Ectodermal cell (in vitro differentiated cells): ENCODE measurements around the gene GALM. TPM values are rescaled to one million over a fixed set of nuclear protein-coding genes. Genes with fewer than 3 reads are reported as not detected.
A peak's percentile ranks its signal among the peaks of the same experiment; 100 is the strongest.

Experiments
- H3K27ac ChIP-seq: 2 replicates; pipeline ENCODE4 v1.7.0; 2013; ENCODE audit warnings: mild to moderate bottlenecking, low read depth, low read length; ENCODE audit not compliant: insufficient read depth, poor library complexity, severe bottlenecking
- H3K27me3 ChIP-seq: 2 replicates; pipeline ENCODE4 v1.7.0; 2013; ENCODE audit warnings: mild to moderate bottlenecking, low read length; ENCODE audit not compliant: insufficient read depth, control insufficient read depth, poor library complexity, severe bottlenecking
- H3K36me3 ChIP-seq: one replicate; pipeline ENCODE4 v1.7.0; 2013; ENCODE audit warnings: low read length; ENCODE audit not compliant: control insufficient read depth, insufficient read depth
- H3K4me1 ChIP-seq: one replicate; pipeline ENCODE4 v1.7.0; 2013; ENCODE audit warnings: low read length; ENCODE audit not compliant: control insufficient read depth, insufficient read depth
- H3K4me3 ChIP-seq: 2 replicates; pipeline ENCODE4 v1.7.0; 2013; ENCODE audit warnings: low read depth, low read length, control low read depth; ENCODE audit not compliant: insufficient read depth
- H3K9me3 ChIP-seq: 2 replicates; pipeline ENCODE4 v1.7.0; 2013; ENCODE audit warnings: mild to moderate bottlenecking, low read length, moderate library complexity; ENCODE audit not compliant: control insufficient read depth
- WGBS, 2 experiments: methylation state at CpG; one replicate each; pipeline ENCODE4 v1.1.7; 2013; ENCODE audit warnings: missing lambda C conversion rate in 2 of 2; 5-methylcytosine and 5-hydroxymethylcytosine counted together
- polyA plus RNA-seq, 4 experiments: library from polyadenylated mRNA; stranded (reverse); fragments of 50-300 nt; gene quantifications; one replicate each; pipeline ENCODE4 v1.2.3, GENCODE V29; 2013

GALM gene
- polyA plus RNA-seq (2013, experiment 1 of 4), result 9.2 TPM
- polyA plus RNA-seq (2013, experiment 2 of 4), result 9.9 TPM
- polyA plus RNA-seq (2013, experiment 3 of 4), result 7.8 TPM
- polyA plus RNA-seq (2013, experiment 4 of 4), result 9.0 TPM

DNA sequence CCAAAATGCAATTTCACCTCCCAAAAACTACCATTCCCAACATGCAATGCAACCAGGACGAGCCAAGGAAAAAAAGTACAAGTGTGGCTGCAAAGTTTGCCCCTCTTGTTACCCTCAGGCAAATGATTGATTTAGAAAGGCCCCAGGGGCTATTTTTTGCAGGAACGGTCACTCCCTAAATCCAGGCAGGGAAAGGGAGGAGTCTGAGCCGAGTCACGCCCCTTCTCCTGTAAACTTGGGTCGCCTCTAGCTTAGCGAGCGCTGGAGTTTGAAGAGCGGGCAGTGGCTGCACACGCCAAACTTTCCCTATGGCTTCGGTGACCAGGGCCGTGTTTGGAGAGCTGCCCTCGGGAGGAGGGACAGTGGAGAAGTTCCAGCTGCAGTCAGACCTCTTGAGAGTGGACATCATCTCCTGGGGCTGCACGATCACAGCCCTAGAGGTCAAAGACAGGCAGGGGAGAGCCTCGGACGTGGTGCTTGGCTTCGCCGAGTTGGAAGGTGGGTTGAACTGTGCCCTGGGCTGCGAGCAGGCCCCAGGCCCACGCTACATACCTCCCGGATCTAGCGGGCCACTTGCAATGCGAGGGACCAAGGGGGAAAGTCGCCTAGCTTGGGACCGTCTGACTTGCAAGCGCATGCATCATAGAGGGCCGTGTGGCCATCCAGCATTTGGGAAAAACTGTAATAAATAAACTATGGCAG, at the start of gene GALM:
Gene GALM (plus strand): TSS at position 261 of the 702 bp plus-strand sequence. CDS start 48 bp downstream, at position 309.
- Histone ChIP-seq H3K27ac (no peak within 1 kb of the TSS), H3K27me3 (no peaks in the 10 kb centered on the region), H3K4me3 (peak within 1 kb of the TSS; percentile 56), H3K4me1 (peaks cover 6% of the 10 kb centered on the region), H3K36me3 (no peaks in the 10 kb centered on the region), H3K9me3 (no peaks in the 10 kb centered on the region)
- WGBS, 2 experiments, result 2 to 3% methylated on average over 26 of the region's 26 CpGs

DNA sequence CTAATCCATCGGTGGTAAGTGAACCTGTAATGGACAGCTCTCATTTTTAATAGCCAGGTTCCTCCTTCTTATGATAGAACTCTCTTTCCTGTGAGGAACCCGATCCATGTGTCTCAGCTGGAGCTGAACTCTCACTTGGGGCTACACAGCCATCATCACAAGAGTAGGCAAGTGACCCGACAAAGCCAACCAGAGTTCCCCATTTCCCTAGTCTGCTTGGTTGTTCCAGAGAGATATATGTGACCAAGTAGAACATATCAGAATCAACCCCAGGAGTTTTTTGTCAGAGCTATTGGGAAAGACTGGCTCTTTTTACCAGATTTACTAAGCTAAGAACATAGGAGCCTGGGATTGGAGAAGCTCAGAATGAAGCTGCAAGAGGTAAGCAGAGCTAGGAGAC, 48.6 kb upstream of the GALM start:
- Histone ChIP-seq H3K27ac (no peak overlapping the region), H3K36me3 (no peaks in the 10 kb centered on the region), H3K27me3 (no peaks in the 10 kb centered on the region), H3K9me3 (no peaks in the 10 kb centered on the region), H3K4me1 (no peaks in the 10 kb centered on the region), H3K4me3 (no peak overlapping the region)
- 93 to 95% methylated on average over 3 of the region's 3 CpGs for WGBS, 2 experiments

DNA sequence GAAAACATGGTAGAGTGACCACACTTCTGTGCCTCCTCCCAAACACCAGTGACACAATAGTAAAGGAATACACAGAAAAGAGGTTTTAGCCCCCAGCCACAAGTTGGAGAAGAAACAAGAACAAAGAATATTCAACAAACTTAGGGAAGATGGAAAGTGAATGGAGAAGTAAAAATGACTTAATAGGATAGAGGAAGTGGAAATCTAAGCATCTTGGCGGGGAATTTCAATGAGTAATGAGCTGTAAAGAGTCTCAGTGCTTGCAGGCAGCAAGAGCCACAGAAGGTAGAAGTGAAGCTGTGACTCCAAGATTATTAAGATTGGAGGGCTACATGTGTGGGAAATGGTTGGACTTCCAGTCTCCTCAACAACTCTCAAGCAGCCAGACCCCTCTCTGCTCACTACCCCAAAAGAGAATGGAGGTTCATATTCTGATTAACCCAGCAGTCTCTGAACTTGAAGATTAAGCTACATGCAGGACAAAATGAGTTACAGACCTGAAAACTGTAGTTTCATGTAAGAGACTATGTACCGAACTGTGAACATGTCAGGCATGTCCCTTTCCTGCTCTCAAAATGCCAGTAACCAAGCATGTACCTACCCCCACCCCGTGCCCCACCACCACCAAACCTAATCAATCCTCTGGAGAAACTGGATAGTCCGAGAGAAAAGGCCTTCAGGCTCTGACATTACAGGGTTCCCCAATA, 46.3 kb upstream of the GALM start:
- no peak overlapping the region for H3K27ac ChIP-seq
- WGBS, 2 experiments, result 84 to 86% methylated on average over 4 of the region's 4 CpGs
- H3K36me3 ChIP-seq, result no peaks in the 10 kb centered on the region
- H3K4me1 ChIP-seq, result no peaks in the 10 kb centered on the region
- H3K27me3 ChIP-seq, result no peaks in the 10 kb centered on the region
- H3K9me3 ChIP-seq, result no peaks in the 10 kb centered on the region
- no peak overlapping the region for H3K4me3 ChIP-seq

DNA sequence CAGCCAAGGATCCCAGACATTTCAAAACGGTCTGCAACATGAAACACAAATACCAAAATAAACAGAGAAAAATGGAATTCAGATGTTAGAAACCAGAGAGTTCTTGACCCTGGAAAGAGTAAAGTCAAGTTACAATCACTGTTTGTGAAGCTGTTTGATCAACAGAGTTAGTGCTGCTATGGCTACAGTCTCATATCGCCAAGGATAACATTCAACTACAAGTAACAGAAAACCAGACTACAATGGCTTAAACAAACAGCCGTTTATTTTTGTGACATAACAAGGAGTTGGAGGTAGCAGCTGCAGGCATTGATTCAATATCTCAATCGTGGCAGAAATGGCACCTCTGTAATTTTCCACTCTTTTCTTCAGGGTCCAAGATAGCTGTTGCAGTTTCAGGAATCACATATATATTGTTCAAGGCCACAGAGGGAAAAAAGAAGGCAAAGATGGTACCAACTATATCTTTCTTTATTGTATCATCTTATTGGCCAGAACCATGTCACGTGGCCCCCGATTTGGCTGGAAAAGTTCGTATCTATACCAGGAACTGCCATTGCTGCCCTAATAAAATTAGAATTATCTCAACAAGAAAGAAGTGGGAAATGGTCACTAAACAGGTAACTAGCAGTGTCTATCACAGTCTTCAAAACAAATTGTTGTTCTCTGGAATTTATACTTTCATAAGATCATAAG, 45.5 kb upstream of the GALM start:
- H3K36me3 ChIP-seq, result no peaks in the 10 kb centered on the region
- H3K9me3 ChIP-seq, result no peaks in the 10 kb centered on the region
- no peaks in the 10 kb centered on the region for H3K4me1 ChIP-seq
- no peak overlapping the region for H3K4me3 ChIP-seq
- WGBS, 2 experiments, result 93 to 95% methylated on average over 6 to 7 of the region's 7 CpGs
- no peak overlapping the region for H3K27ac ChIP-seq
- H3K27me3 ChIP-seq, result no peaks in the 10 kb centered on the region

DNA sequence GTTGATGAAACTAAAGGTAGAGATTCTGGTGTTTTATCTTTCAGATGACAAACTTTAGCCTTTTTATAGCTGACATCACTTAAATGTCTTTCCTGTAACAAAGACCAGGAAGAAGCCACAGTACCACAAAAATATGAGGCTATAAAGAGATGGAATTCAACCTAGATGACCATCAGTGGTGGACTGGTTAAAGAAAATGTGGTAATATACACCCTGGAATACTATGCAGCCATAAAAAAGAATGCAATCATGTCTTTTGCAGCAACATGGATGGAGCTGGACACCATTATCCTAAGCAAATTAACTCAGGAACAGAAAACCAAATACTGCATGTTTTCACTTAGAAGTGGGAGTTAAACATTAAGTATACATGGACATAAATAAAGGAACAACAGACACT, 44.9 kb upstream of the GALM start:
- no peak overlapping the region for H3K4me3 ChIP-seq
- H3K4me1 ChIP-seq, result no peaks in the 10 kb centered on the region
- no peak overlapping the region for H3K27ac ChIP-seq
- no peaks in the 10 kb centered on the region for H3K27me3 ChIP-seq
- no peaks in the 10 kb centered on the region for H3K36me3 ChIP-seq
- no peaks in the 10 kb centered on the region for H3K9me3 ChIP-seq

DNA sequence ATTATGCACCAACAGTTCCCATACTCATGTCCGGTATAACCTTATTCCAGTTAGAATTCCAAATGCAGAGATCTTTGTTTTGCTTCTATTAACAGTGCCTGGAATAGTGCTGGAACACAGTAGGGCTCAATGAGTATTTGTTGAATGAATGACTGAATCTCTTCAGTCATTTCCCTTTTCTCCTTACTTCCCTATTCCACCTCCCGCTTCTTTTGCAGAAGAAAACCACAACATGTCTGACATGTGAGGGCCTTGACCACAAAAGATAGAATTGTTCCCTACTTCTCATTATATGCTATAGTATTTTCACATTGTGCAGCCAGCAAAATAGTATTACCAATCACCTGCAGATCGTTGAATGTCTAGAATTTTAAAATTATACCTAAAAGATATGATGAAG, 43.7 kb upstream of the GALM start:
- H3K36me3 ChIP-seq, result no peaks in the 10 kb centered on the region
- H3K9me3 ChIP-seq, result no peaks in the 10 kb centered on the region
- WGBS, 2 experiments, result 94 to 97% methylated on average over 2 to 3 of the region's 3 CpGs
- H3K27ac ChIP-seq, result no peak overlapping the region
- no peaks in the 10 kb centered on the region for H3K27me3 ChIP-seq
- no peak overlapping the region for H3K4me3 ChIP-seq
- H3K4me1 ChIP-seq, result no peaks in the 10 kb centered on the region

DNA sequence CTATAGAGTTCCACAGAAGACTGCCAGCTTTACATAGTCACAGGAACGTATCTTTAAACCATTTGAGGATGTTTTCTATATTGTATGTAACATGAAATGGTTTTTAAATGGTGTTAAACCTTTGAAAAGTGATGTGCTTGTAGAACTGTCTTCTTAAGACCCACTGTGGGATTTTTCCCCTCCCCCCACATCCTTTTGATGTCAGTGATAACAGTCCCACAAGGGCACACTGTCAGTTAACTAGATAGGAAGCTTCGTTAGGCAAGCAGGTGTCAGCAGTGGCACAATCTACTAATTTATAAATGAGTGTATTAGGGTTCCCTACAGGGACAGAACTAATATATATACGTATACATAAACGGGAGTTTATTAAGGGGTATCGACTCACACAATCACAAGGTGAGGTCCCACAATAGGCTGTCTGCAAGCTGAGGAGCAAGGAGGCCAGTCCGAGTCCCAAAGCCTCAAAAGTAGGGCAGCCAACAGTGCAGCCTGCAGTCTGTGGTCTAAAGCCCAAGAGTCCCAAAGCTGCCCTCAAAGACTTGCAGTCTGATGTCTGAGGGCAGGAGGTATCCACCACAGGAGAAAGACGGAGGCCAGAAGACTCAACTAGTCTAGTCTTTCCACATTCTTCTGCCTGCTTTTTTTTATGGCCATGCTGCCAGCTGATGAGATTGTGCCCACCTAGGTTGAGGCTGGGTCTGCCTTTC, 39.4 kb upstream of the GALM start:
- Histone ChIP-seq H3K9me3 (no peaks in the 10 kb centered on the region), H3K4me1 (no peaks in the 10 kb centered on the region), H3K36me3 (no peaks in the 10 kb centered on the region), H3K4me3 (no peak overlapping the region), H3K27me3 (no peaks in the 10 kb centered on the region), H3K27ac (no peak overlapping the region)
- WGBS, 2 experiments, result 89 to 92% methylated on average over 7 of the region's 7 CpGs

DNA sequence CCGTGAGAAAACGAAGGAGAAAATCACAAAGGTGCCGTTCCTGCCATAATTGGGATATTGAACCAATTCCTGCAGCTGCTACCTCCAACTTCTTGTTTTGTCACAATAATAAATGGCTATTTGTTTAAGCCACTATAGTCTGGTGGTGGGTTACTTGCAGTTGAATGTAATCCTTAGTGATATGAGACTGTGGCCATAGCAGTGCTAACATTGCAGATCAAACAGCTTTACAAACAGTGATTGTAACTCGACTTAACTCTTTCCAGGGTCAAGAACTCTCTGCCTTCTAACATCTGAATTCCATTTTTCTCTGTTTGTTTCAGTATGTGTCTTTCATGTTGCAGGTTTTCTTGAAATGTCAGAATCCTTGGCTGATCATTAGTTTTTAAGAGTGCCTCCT, 38.5 kb upstream of the GALM start:
- no peak overlapping the region for H3K4me3 ChIP-seq
- WGBS, 2 experiments, result 94 to 96% methylated on average over 4 of the region's 4 CpGs
- no peaks in the 10 kb centered on the region for H3K4me1 ChIP-seq
- no peaks in the 10 kb centered on the region for H3K27me3 ChIP-seq
- H3K27ac ChIP-seq, result no peak overlapping the region
- H3K9me3 ChIP-seq, result no peaks in the 10 kb centered on the region
- H3K36me3 ChIP-seq, result no peaks in the 10 kb centered on the region

DNA sequence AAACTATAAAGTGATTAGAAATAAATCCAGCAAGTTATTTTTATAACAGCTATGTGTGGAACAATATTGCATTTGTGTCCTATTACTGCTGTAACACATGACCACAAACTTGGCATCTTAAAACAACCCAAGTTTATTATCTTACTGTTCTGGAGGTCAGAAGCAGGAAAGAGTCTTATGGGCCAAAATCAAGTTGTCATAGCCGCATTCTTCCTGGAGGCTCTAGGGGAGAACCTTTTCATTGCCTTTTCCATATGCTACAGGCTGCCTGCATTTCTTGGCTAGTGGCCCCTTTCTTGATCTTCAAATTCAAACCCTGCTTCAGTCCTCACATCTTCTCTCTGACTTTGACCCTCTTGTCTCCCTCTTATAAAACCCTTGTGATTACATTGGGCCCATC, 36.2 kb upstream of the GALM start:
- Histone ChIP-seq H3K27ac (no peak overlapping the region), H3K36me3 (no peaks in the 10 kb centered on the region), H3K4me1 (no peaks in the 10 kb centered on the region), H3K4me3 (no peak overlapping the region), H3K9me3 (no peaks in the 10 kb centered on the region), H3K27me3 (no peaks in the 10 kb centered on the region)
- 96 to 97% methylated on average over 1 of the region's 1 CpG for WGBS, 2 experiments

DNA sequence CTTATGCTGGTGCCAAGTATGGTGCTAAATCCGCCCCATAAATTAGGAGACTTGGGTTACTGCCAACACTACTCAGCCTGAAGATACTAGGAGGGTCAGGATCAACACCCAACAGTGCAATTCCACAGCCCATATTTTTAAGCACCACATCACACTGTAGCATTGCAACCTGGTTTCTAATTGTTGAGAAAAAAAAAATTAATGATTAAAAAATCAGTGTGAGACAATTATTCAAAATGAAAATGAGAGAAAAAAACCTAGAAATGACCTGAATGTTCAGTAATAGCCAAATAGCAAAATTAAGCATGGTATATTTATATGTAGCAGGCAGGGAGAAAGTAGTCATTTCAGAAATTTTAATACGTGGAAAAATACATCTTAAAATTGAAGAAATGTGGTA, 33.9 kb upstream of the GALM start:
- no peak overlapping the region for H3K4me3 ChIP-seq
- WGBS, 2 experiments, result 95 to 100% methylated on average over 1 to 2 of the region's 2 CpGs
- no peak overlapping the region for H3K27ac ChIP-seq
- no peaks in the 10 kb centered on the region for H3K36me3 ChIP-seq
- no peaks in the 10 kb centered on the region for H3K9me3 ChIP-seq
- no peaks in the 10 kb centered on the region for H3K4me1 ChIP-seq
- H3K27me3 ChIP-seq, result no peaks in the 10 kb centered on the region
